CD4-positive, alpha-beta T cell treated with Interferon gamma for 1 hour (primary cell): ENCODE results near the gene OBSCN.
"Not testable (repeated sequence)": the region's sequence is repeated elsewhere in the genome, so short reads cannot be mapped to it uniquely, and the experiment has no call there.

Experiments used
- DNase-seq: peaks from one replicate; pipeline ENCODE4 v3.0.0-alpha.2; 2020

Gene OBSCN

DNA sequence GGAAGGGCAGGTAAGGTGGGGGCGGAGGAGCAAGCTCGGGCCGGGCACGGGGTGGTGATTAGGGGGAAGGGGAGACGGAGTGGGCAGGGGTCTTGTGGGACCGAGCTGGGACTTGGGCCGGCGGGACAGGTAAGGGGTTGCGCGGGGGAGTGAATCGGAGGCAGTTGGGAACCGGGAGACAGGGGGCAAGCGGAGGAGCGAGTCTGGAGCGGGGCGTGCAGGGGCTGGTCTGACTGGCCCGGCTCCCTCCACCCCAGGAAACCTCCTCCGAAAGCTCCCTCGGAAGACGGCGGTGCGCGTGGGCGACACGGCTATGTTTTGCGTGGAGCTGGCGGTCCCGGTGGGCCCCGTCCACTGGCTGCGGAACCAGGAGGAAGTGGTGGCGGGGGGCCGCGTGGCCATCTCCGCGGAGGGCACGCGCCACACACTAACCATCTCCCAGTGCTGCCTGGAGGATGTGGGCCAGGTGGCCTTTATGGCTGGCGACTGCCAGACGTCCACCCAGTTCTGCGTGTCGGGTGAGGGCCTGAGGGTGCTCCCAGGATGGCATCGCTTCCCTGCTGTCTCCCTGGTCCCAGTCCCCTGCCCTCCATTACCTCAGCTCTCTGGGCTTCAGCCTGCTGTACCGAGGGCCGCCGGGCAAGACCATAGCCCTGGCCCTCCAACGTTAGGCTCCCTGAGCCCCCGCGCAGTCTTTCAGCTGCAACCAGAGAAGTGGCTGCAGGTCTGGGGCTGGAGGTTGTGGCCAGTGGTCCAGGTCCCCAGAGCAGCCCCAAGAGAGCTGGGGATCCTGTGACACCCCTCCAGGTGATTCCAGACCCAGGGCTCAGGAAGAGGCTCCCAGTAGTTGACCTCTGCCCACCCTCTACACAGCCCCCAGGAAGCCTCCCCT lies 6.3 kb downstream of the OBSCN start:
- DNase-seq: no peak

DNA sequence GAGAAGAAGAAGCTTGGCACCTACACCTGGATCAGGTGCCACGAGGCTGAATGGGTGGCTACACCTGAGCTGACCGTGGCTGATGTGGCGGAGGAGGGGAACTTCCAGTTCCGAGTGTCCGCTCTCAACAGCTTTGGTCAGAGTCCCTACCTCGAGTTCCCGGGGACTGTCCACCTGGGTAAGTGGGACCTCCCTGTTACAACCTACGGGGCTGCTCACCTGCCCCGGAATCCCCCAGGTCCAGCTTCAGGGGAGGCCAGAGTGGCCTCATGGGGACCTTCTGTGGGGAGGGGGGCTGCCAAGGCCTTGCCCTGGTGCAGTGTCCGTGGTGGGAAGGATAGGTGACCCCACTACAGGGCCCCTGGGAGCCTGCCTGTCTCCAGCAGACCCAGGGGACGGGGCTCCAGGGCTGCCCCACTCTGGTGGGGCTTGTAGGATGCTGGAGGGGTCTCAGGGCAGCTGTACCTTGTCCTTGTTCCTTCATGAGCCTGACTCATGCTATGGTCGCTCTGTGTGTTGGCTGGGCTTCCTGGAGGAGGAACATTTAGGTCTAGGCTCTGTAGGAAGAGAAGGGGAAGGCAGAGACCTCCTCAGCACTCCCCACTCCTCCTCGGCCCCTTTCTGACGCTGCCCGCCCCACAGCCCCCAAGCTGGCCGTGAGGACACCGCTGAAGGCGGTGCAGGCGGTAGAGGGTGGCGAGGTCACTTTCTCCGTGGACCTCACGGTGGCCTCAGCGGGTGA lies 7.2 kb downstream of the OBSCN start:
- DNase-seq: no peak

DNA sequence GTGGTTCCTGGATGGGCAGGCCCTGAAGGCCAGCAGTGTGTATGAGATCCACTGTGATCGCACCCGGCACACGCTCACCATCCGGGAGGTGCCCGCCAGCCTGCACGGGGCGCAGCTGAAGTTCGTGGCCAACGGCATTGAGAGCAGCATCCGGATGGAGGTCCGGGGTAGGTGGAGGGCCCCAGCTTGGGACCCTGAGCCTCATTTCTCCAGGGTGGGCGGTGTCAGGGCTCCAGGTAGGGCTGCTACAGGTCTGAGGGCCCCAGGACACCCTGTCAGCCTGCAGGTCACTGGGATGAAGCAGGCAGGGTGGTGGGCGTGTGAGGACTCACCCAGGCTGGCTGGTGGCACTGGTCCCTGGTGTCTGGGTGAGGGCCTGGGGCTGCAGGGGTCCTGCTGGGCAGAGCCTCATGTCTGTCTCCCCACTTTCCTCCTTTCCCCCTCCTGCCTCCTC lies 7.8 kb downstream of the OBSCN start:
- no peak for DNase-seq

GRCh38 chr1:228216371-228217320 lies 8.8 kb downstream of the OBSCN start:
- DNase-seq: no peak

DNA sequence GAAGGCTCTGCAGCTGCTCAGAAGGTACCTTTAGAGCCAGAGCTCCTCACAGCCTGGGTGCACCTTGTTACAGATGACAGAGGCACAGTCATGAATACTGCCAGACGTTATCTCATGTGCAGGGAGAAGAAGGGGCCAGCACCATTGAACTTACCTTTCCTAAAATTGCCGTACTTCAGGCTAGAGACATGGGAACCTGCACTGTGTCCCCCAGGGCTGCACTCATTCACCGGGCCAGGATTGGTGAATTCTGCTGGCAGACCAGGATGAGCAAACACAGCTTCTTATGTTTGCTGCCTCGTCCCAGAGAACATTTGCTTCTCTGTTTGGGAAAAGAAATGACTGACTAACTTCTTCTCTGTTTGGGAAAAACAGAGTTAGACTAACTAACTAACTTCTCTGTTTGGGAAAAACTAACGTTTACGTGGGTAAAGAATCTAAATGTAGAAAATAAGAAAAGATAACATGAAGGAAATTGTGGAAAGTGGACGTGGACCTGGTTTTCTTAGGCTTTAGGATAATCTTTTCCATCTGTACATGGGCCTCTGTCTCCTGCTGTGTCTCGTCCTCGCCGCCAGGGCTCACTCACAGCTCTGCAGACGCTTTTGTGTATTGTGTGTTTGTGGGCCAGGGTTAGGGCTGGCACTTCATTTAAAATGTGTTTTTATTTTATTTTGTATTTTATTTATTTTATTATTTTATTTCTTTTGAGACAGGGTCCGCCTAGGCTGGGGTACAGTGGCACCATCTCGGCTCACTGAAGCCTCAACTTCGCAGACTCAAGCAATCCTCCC lies 9.9 kb downstream of the OBSCN start:
- no peak for DNase-seq

- DNase-seq: no peak
These were observed 10.8 kb downstream of the OBSCN start for GRCh38 chr1:228218513-228219244.

- no peak for DNase-seq
These were observed 11.6 kb downstream of the OBSCN start for GRCh38 chr1:228219245-228219961.

DNA sequence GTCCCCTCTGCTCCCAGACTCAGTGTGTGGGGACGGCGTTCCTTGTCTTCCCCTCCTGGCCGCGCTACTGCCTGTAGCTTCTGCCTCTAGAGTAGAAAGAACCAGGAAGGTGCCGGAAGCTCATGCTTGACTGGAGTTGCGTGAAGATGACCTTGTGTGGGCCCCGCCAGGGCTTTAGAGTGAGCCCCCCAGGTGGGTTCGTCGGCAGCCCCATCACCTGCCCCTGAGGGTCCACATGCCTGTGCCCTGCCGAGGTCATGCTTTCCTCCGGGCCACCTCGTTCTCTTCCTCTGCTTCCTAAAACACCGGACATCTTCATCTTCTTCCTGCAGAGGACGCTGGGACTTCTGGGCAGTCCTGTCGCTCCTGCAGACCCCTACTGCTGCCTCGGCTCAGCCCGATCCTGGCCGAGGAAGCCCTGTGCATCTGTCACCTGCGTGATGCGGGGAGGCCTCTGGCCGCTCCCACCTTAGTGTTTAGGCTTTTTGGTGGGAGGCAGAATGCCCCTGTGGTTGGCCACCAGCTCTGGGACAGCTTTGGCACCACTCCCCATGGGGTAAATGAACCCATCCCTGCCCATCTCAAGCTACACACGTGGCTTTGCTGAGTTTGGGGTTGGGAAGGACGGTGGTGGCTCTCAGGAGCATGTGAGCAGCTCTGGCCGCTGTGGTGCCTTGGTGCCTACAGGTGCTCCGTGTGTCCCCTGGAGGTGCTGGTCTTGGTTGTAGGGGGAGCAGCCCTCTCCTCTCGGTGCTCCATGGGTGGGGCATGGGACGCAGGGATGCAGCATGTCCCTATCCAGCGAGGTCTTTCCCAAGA lies 12.3 kb downstream of the OBSCN start:
- DNase-seq: no peak

DNA sequence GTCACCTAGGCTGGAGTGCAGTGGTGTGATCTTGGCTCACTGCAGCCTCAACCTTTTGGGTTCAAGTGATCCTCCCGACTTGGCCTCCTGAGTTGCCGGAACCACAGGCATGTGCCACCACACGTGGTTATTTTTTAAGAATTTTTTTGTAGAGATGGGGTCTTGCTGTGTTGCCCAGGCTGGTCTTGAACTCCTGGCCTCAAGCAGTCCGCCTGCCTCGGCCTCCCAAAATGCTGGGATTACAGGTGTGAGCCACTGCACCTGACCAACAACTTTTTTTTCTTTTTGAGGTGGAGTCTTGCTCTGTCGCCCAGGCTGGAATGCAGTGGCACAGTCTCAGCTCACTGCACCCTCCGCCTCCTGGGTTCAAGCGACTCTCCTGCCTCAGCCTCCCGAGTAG lies 13.3 kb downstream of the OBSCN start:
- DNase-seq: not testable (repeated sequence)

- no peak for DNase-seq
These were observed 14.7 kb downstream of the OBSCN start for GRCh38 chr1:228222548-228222947.

GRCh38 chr1:228224198-228225164 lies 16.6 kb downstream of the OBSCN start:
- no peak for DNase-seq

- no peak for DNase-seq
These were observed 17.4 kb downstream of the OBSCN start for GRCh38 chr1:228225165-228225710.

GRCh38 chr1:228225740-228226139 lies 17.9 kb downstream of the OBSCN start:
- no peak for DNase-seq

- DNase-seq: no peak
These were observed 18.5 kb downstream of the OBSCN start for GRCh38 chr1:228226141-228226874.

- no peak for DNase-seq
These were observed 19.3 kb downstream of the OBSCN start for GRCh38 chr1:228226956-228227791.

DNA sequence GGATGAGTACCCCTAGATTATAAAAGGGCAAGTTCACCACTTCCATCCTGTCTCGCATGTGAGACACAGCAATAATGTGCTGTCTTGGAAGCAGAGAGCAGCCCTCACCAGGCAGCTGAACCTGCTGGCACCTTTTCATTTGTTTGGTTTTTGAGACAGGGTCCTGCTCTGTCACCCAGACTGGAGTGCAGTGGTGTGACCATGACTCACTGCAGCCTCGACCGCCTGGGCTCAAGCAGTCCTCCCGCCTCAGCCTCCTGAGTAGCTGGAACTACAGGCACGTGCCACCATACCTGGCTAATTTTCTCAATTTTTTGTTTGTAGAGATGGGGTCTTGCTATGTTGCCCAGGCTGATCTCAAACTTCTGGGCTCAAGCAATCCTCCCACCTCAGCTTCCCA lies 20.3 kb downstream of the OBSCN start:
- not testable (repeated sequence) for DNase-seq
